HG03175 (cell line): ENCODE results near the gene PLK2.

Source experiments
- ATAC-seq: cut with Tn5 transposase; IDR thresholded peaks from one replicate; pipeline ENCODE4 v1.9.1; 2021; ENCODE audit warnings: mild to moderate bottlenecking, moderate library complexity; ENCODE audit not compliant: unreplicated experiment

The PLK2 gene

GRCh38 chr5:58451732-58452565 lies 7.9 kb downstream of the PLK2 start:
- ATAC-seq: no peak

GRCh38 chr5:58450811-58451629 lies 8.9 kb downstream of the PLK2 start:
- ATAC-seq: no peak

GRCh38 chr5:58450018-58450417 lies 9.9 kb downstream of the PLK2 start:
- ATAC-seq: no peak

- no peak for ATAC-seq
Observed at GRCh38 chr5:58447226-58447625, 12.7 kb downstream of the PLK2 start.

- no peak for ATAC-seq
Observed at GRCh38 chr5:58446024-58446423, 13.9 kb downstream of the PLK2 start.

GRCh38 chr5:58444805-58445204 lies 15.1 kb downstream of the PLK2 start:
- no peak for ATAC-seq

GRCh38 chr5:58440901-58441460 lies 18.9 kb downstream of the PLK2 start:
- no peak for ATAC-seq

GRCh38 chr5:58439094-58439644 lies 20.7 kb downstream of the PLK2 start:
- ATAC-seq: no peak

GRCh38 chr5:58437661-58438060 lies 22.2 kb downstream of the PLK2 start:
- no peak for ATAC-seq

- no peak for ATAC-seq
Observed at GRCh38 chr5:58431832-58432231, 28.1 kb downstream of the PLK2 start.

GRCh38 chr5:58412932-58413331 lies 47.0 kb downstream of the PLK2 start:
- no peak for ATAC-seq

- no peak for ATAC-seq
Observed at GRCh38 chr5:58412081-58412480, 47.8 kb downstream of the PLK2 start.

GRCh38 chr5:58411372-58411771 lies 48.5 kb downstream of the PLK2 start:
- ATAC-seq: no peak

GRCh38 chr5:58410441-58410840 lies 49.4 kb downstream of the PLK2 start:
- no peak for ATAC-seq

- no peak for ATAC-seq
Observed at GRCh38 chr5:58407042-58407719, 52.7 kb downstream of the PLK2 start.

- ATAC-seq: no peak
Observed at GRCh38 chr5:58406394-58406793, 53.5 kb downstream of the PLK2 start.

GRCh38 chr5:58405175-58405574 lies 54.7 kb downstream of the PLK2 start:
- no peak for ATAC-seq

GRCh38 chr5:58404734-58405133 lies 55.2 kb downstream of the PLK2 start:
- ATAC-seq: no peak
